ENCODE measurements around the gene FCAR. TPM values are rescaled to one million over a fixed set of nuclear protein-coding genes. Genes with fewer than 3 reads are reported as not detected.

FCAR gene
- not detected in 5 replicates for total RNA-seq (2022; extraction: Qiagen RNA extraction)

GRCh38 chr19:54873990-54874389 lies at the start of gene FCAR:
TSS of gene FCAR (plus strand) at chr19:54874235. CDS start at chr19:54874290, 55 bp downstream.

DNA sequence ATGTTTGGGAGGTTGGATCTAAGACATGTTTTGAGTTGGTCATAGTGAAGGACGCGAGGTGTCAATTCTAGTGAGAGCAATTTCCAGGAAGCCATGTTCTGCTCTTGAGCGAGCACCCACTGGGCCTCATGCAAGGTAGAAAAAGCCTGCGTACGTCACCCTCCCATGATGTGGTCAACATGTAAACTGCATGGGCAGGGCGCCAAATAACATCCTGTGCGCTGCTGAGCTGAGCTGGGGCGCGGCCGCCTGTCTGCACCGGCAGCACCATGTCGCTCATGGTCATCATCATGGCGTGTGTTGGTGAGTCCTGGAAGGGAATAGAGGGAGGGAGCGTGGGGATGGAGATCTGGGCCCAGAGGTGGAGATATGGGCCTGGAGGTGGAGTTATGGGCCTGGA lies 41.5 kb upstream of the FCAR start, which contains the start of gene KIR2DS4:
TSS of gene KIR2DS4 (plus strand) at position 181 of the 400 bp plus-strand sequence.

GRCh38 chr19:54850061-54850640 lies 23.9 kb upstream of the FCAR start, which contains the start of gene KIR3DL2:
TSS of gene KIR3DL2 (plus strand) at chr19:54850443. CDS start at chr19:54850476, 33 bp downstream.

GRCh38 chr19:54905803-54906511 lies 31.9 kb downstream of the FCAR start, which contains the start of gene NCR1:
TSS of gene NCR1 (plus strand) at chr19:54906148. CDS start at chr19:54906188, 40 bp downstream.

Other genes starting within 250 kb of the FCAR start
- 0.08 TPM in 1 of 5 replicates, not detected in the others for gene LILRB1, start 243.8 kb upstream of the FCAR start, total RNA-seq (2022; extraction: Qiagen RNA extraction)
- gene LILRB4, start 211.2 kb upstream of the FCAR start, total RNA-seq (2022; extraction: Qiagen RNA extraction) = 0.06 TPM in 1 of 5 replicates, not detected in the others
- not detected in 5 replicates for gene KIR3DL3, start 149.8 kb upstream of the FCAR start, total RNA-seq (2022; extraction: Qiagen RNA extraction)
- gene KIR2DL3, start 135.7 kb upstream of the FCAR start, total RNA-seq (2022; extraction: Qiagen RNA extraction) = not detected in 5 replicates
- not detected in 5 replicates for gene KIR2DL1, start 104.4 kb upstream of the FCAR start, total RNA-seq (2022; extraction: Qiagen RNA extraction)
- gene KIR2DL4, start 70.6 kb upstream of the FCAR start, total RNA-seq (2022; extraction: Qiagen RNA extraction) = not detected in 5 replicates
- not detected in 5 replicates for gene KIR3DL1, start 57.8 kb upstream of the FCAR start, total RNA-seq (2022; extraction: Qiagen RNA extraction)
- not detected in 5 replicates for gene KIR2DS4, start 41.6 kb upstream of the FCAR start, total RNA-seq (2022; extraction: Qiagen RNA extraction)
- not detected in 5 replicates for gene KIR3DL2, start 23.8 kb upstream of the FCAR start, total RNA-seq (2022; extraction: Qiagen RNA extraction)
- gene NCR1, start 31.9 kb downstream of the FCAR start, total RNA-seq (2022; extraction: Qiagen RNA extraction) = not detected in 5 replicates
- gene NLRP7, start 73.3 kb downstream of the FCAR start, total RNA-seq (2022; extraction: Qiagen RNA extraction) = not detected in 5 replicates
- 24.3 to 27.9 TPM (median 26.7 TPM) in 5 replicates for gene NLRP2, start 92.1 kb downstream of the FCAR start, total RNA-seq (2022; extraction: Qiagen RNA extraction)
- 0.06 to 0.24 TPM (median 0.21 TPM) in 5 replicates for gene GP6, start 164.0 kb downstream of the FCAR start, total RNA-seq (2022; extraction: Qiagen RNA extraction)
- 14.0 to 20.9 TPM (median 20.1 TPM) in 5 replicates for gene RDH13, start 188.9 kb downstream of the FCAR start, total RNA-seq (2022; extraction: Qiagen RNA extraction)
- gene EPS8L1, start 201.6 kb downstream of the FCAR start, total RNA-seq (2022; extraction: Qiagen RNA extraction) = 3.7 to 6.2 TPM (median 5.5 TPM) in 5 replicates
- 60.2 to 97.6 TPM (median 90.0 TPM) in 5 replicates for gene PPP1R12C, start 243.4 kb downstream of the FCAR start, total RNA-seq (2022; extraction: Qiagen RNA extraction)

Data from A549 treated with CORT108297 at 1 μM for 4 hours (cell line).